Progenitor cell of endocrine pancreas (in vitro differentiated cells): Measurements from ENCODE around the gene PLS3. TPM values are rescaled to one million over a fixed set of nuclear protein-coding genes. Genes with fewer than 3 reads are reported as not detected.

Experiments
- DNase-seq: peaks from one replicate; pipeline ENCODE4 v3.0.0; 2021; ENCODE audit warnings: low spot score; ENCODE audit not compliant: unreplicated experiment
- H3K27ac Mint-ChIP-seq: 2 replicates; pipeline ENCODE4 v1.8.0; 2021; ENCODE audit warnings: mild to moderate bottlenecking, moderate library complexity, mixed read lengths
- H3K27me3 Mint-ChIP-seq: 2 replicates; pipeline ENCODE4 v1.8.0; 2021; ENCODE audit warnings: mixed read lengths
- H3K36me3 Mint-ChIP-seq: 2 replicates; pipeline ENCODE4 v1.8.0; 2022; ENCODE audit warnings: mixed read lengths; ENCODE audit not compliant: insufficient read depth
- H3K4me1 Mint-ChIP-seq: 2 replicates; pipeline ENCODE4 v1.8.0; 2021; ENCODE audit warnings: low read depth, mixed read lengths
- H3K4me3 Mint-ChIP-seq: 2 replicates; pipeline ENCODE4 v1.8.0; 2021; ENCODE audit warnings: low read depth, mild to moderate bottlenecking, moderate library complexity, mixed read lengths
- H3K9me3 Mint-ChIP-seq: 2 replicates; pipeline ENCODE4 v1.8.0; 2021; ENCODE audit warnings: low read depth, mixed read lengths
- CTCF ChIP-seq: fragments of 200-600 bp; sonication (generic); IDR thresholded peaks from one replicate; pipeline ENCODE4 v1.5.0; 2021; ENCODE audit warnings: antibody characterized with exemption, mild to moderate bottlenecking; ENCODE audit not compliant: unreplicated experiment
- total RNA-seq: library from RNA; stranded (reverse); gene quantifications from 2 replicates; pipeline ENCODE4 v1.2.1, GENCODE V29; 2021

PLS3 gene
- total RNA-seq, 1 donor from 2014 or later, result 98.7 TPM

GRCh38 chrX:115560211-115560977, 580 bp upstream of the PLS3 start:
- H3K27ac Mint-ChIP-seq, result peak overlapping the region; percentile 99
- DNase-seq, result no peak
- TF ChIP-seq CTCF, result no peak
- H3K9me3 Mint-ChIP-seq, result no peaks in the 10 kb centered on the region
- no peaks in the 10 kb centered on the region for H3K27me3 Mint-ChIP-seq
- peaks cover 24% of the 10 kb centered on the region for H3K4me1 Mint-ChIP-seq
- peaks cover 2% of the 10 kb centered on the region for H3K36me3 Mint-ChIP-seq
- peak overlapping the region; percentile 97 for H3K4me3 Mint-ChIP-seq

- peak; percentile 54 for DNase-seq
- Mint-ChIP-seq H3K4me1 (peaks cover 29% of the 10 kb centered on the region), H3K27me3 (no peaks in the 10 kb centered on the region), H3K27ac (peak overlapping the region; percentile 99), H3K9me3 (no peaks in the 10 kb centered on the region), H3K4me3 (peak overlapping the region; percentile 97), H3K36me3 (peaks cover 2% of the 10 kb centered on the region)
- no peak for TF ChIP-seq CTCF
Measured at GRCh38 chrX:115561605-115562479, 868 bp downstream of the PLS3 start.

GRCh38 chrX:115562480-115562847, 1.5 kb downstream of the PLS3 start:
- H3K27ac Mint-ChIP-seq, result peak overlapping the region; percentile 99

GRCh38 chrX:115563633-115564162, 2.7 kb downstream of the PLS3 start:
- H3K9me3 Mint-ChIP-seq, result no peaks in the 10 kb centered on the region
- no peak for TF ChIP-seq CTCF
- no peak for DNase-seq
- no peaks in the 10 kb centered on the region for H3K27me3 Mint-ChIP-seq
- H3K4me3 Mint-ChIP-seq, result no peak overlapping the region
- H3K36me3 Mint-ChIP-seq, result peaks cover 4% of the 10 kb centered on the region
- no peak overlapping the region for H3K27ac Mint-ChIP-seq
- H3K4me1 Mint-ChIP-seq, result peaks cover 25% of the 10 kb centered on the region

More at GRCh38 chrX:115562480-115562847, 1.5 kb downstream of the PLS3 start:
- DNase-seq, result no peak
- no peaks in the 10 kb centered on the region for H3K27me3 Mint-ChIP-seq
- peaks cover 4% of the 10 kb centered on the region for H3K36me3 Mint-ChIP-seq
- H3K4me3 Mint-ChIP-seq, result peak overlapping the region; percentile 97
- TF ChIP-seq CTCF, result no peak
- peaks cover 29% of the 10 kb centered on the region for H3K4me1 Mint-ChIP-seq
- H3K9me3 Mint-ChIP-seq, result no peaks in the 10 kb centered on the region

GRCh38 chrX:115564243-115564642, 3.3 kb downstream of the PLS3 start:
- no peak for DNase-seq
- peaks cover 25% of the 10 kb centered on the region for H3K4me1 Mint-ChIP-seq
- H3K4me3 Mint-ChIP-seq, result no peak overlapping the region
- no peaks in the 10 kb centered on the region for H3K27me3 Mint-ChIP-seq
- H3K36me3 Mint-ChIP-seq, result peaks cover 4% of the 10 kb centered on the region
- H3K9me3 Mint-ChIP-seq, result no peaks in the 10 kb centered on the region
- no peak overlapping the region for H3K27ac Mint-ChIP-seq
- no peak for TF ChIP-seq CTCF
